GM23338 (cell line): ENCODE measurements around the gene MGRN1. TPM values are rescaled to one million over a fixed set of nuclear protein-coding genes. Genes with fewer than 3 reads are reported as not detected.

Experiments
- ATAC-seq: fragments of 200-7000 bp; cut with Tn5 transposase; 3 replicates; pipeline ENCODE4 v1.9.1; 2020
- DNase-seq: peaks from one replicate; pipeline ENCODE4 v3.0.0-alpha.2; 2015; ENCODE audit warnings: low spot score
- H2AFZ ChIP-seq: fragments of 200-600 bp; sonication (generic); 2 replicates; pipeline ENCODE4 v1.8.0; 2016; ENCODE audit warnings: antibody characterized with exemption, mild to moderate bottlenecking, moderate library complexity
- H3F3A ChIP-seq: fragments of 200-600 bp; sonication (generic); replicated peaks from 2 replicates; pipeline ENCODE4 v1.8.0; 2017; ENCODE audit warnings: antibody characterized with exemption, mixed run types, low read depth
- H3K27ac ChIP-seq: fragments of 200-600 bp; sonication (generic); 2 replicates; pipeline ENCODE4 v1.6.1; 2016; ENCODE audit warnings: low read depth
- H3K27me3 ChIP-seq: fragments of 200-600 bp; sonication (generic); 2 replicates; pipeline ENCODE4 v1.8.0; 2016; ENCODE audit warnings: mild to moderate bottlenecking, mixed run types, moderate library complexity; ENCODE audit not compliant: insufficient read depth
- H3K36me3 ChIP-seq: fragments of 200-600 bp; sonication (generic); 2 replicates; pipeline ENCODE4 v1.8.0; 2016; ENCODE audit warnings: mild to moderate bottlenecking; ENCODE audit not compliant: insufficient read depth
- H3K4me1 ChIP-seq: fragments of 200-600 bp; sonication (generic); 2 replicates; pipeline ENCODE4 v1.8.0; 2016; ENCODE audit warnings: mild to moderate bottlenecking, moderate library complexity; ENCODE audit not compliant: insufficient read depth
- H3K4me2 ChIP-seq: fragments of 200-600 bp; sonication (generic); 2 replicates; pipeline ENCODE4 v1.7.1; 2017; ENCODE audit warnings: mixed run types
- H3K4me3 ChIP-seq: fragments of 200-600 bp; sonication (generic); 2 replicates; pipeline ENCODE4 v1.6.1; 2016; ENCODE audit warnings: mixed run types
- H3K79me2 ChIP-seq: fragments of 200-600 bp; sonication (generic); replicated peaks from 2 replicates; pipeline ENCODE4 v1.8.0; 2017; ENCODE audit warnings: mild to moderate bottlenecking; ENCODE audit not compliant: insufficient read depth
- H3K9me2 ChIP-seq: fragments of 200-600 bp; sonication (generic); 2 replicates; pipeline ENCODE4 v1.8.0; 2017; ENCODE audit not compliant: insufficient read depth
- H4K20me1 ChIP-seq: fragments of 200-600 bp; sonication (generic); replicated peaks from 2 replicates; pipeline ENCODE4 v1.8.0; 2017; ENCODE audit warnings: mild to moderate bottlenecking; ENCODE audit not compliant: insufficient read depth
- H3K27ac Mint-ChIP-seq: 2 replicates; pipeline ENCODE4 v1.8.0; 2020; ENCODE audit warnings: inconsistent platforms, mild to moderate bottlenecking, moderate library complexity, mixed read lengths
- H3K27me3 Mint-ChIP-seq: 3 replicates; pipeline ENCODE4 v1.8.0; 2022; ENCODE audit warnings: low read depth, mild to moderate bottlenecking, moderate library complexity, mixed read lengths, inconsistent platforms; ENCODE audit not compliant: insufficient read depth, poor library complexity
- H3K36me3 Mint-ChIP-seq: 3 replicates; pipeline ENCODE4 v1.8.0; 2021; ENCODE audit warnings: low read depth, mild to moderate bottlenecking, inconsistent platforms, moderate library complexity, mixed read lengths
- H3K4me1 Mint-ChIP-seq: 3 replicates; pipeline ENCODE4 v1.8.0; 2020; ENCODE audit warnings: mild to moderate bottlenecking, inconsistent platforms, mixed read lengths
- H3K4me3 Mint-ChIP-seq: 3 replicates; pipeline ENCODE4 v1.8.0; 2021; ENCODE audit warnings: moderate library complexity, mild to moderate bottlenecking, inconsistent platforms, mixed read lengths
- H3K9me3 Mint-ChIP-seq: 3 replicates; pipeline ENCODE4 v1.8.0; 2020; ENCODE audit warnings: moderate library complexity, mild to moderate bottlenecking, inconsistent platforms, mixed read lengths
- CREB1 ChIP-seq: fragments of 250-450 bp; sonication (Bioruptor Pico); IDR thresholded peaks from 2 replicates; pipeline ENCODE4 v1.5.0; 2020; ENCODE audit warnings: low read depth, mild to moderate bottlenecking, moderate library complexity
- ETS1 ChIP-seq: IDR thresholded peaks from 2 replicates; pipeline ENCODE4 v1.6.1; 2016; ENCODE audit warnings: antibody characterized with exemption
- EZH2phosphoT487 ChIP-seq: fragments of 200-600 bp; sonication (generic); IDR thresholded peaks from one replicate; pipeline ENCODE4 v1.8.1; 2018; ENCODE audit warnings: antibody characterized with exemption; ENCODE audit not compliant: unreplicated experiment
- NANOG ChIP-seq: IDR thresholded peaks from 2 replicates; pipeline ENCODE4 v1.6.1; 2016; ENCODE audit warnings: antibody characterized with exemption, borderline replicate concordance
- POLR2AphosphoS5 ChIP-seq: IDR thresholded peaks from 2 replicates; pipeline ENCODE4 v1.6.1; 2016; ENCODE audit warnings: antibody characterized with exemption, low read depth
- ZNF114 ChIP-seq: fragments of 250-450 bp; sonication (Bioruptor Pico); IDR thresholded peaks from 2 replicates; pipeline ENCODE4 v1.5.0; 2020; ENCODE audit warnings: mild to moderate bottlenecking, moderate library complexity
- polyA plus RNA-seq: library from polyadenylated mRNA; unstranded; fragments of >200 nt; fragmentation: Nextera tagmentation; extraction: Ambion mirVana; gene quantifications from 2 replicates; pipeline ENCODE4 v1.2.1, GENCODE V29; 2016
- total RNA-seq: library from RNA; depleted of rRNA; stranded (reverse); fragments of >200 nt; shearing (Covaris generic); gene quantifications from 2 replicates; pipeline ENCODE4 v1.2.3, GENCODE V29; 2014
- TF ChIP-seq, protein P1 (sequence below): IDR thresholded peaks from one replicate; pipeline ENCODE4 v1.6.1; 2018; ENCODE audit warnings: antibody characterized with exemption; ENCODE audit not compliant: unreplicated experiment
- TF ChIP-seq, protein P2 (sequence below): fragments of 250-450 bp; sonication (Bioruptor Pico); IDR thresholded peaks from 2 replicates; pipeline ENCODE4 v1.5.0; 2020; ENCODE audit warnings: mild to moderate bottlenecking, moderate library complexity

The MGRN1 gene
- total and polyA plus RNA-seq, 2 experiments from 2014 or later: 13.1 to 71.8 TPM

GRCh38 chr16:4677994-4678393 lies 53.4 kb downstream of the MGRN1 start:
- Histone ChIP-seq H3K4me3 (no peak overlapping the region), H4K20me1 (no peaks in the 10 kb centered on the region; the same call in 1 of the 2 replicates), H3K27ac (no peak overlapping the region), H3K4me1 (no peaks in the 10 kb centered on the region), H3F3A (peaks cover 12% of the 10 kb centered on the region; the same call in 1 of the 2 replicates), H3K4me2 (no peak overlapping the region), H3K36me3 (no peaks in the 10 kb centered on the region), H3K79me2 (no peaks in the 10 kb centered on the region), H3K27me3 (no peaks in the 10 kb centered on the region), H3K9me2 (no peaks in the 10 kb centered on the region), H2AFZ (no peak overlapping the region)
- no peak overlapping the region for H3K27ac Mint-ChIP-seq
- H3K27me3 Mint-ChIP-seq: peaks cover 7% of the 10 kb centered on the region
- H3K9me3 Mint-ChIP-seq: no peaks in the 10 kb centered on the region
- no peak overlapping the region; the same call in 2 of the 3 replicates for H3K4me3 Mint-ChIP-seq
- DNase-seq (no peak), ATAC-seq (no peak)
- H3K36me3 Mint-ChIP-seq: peaks cover 9% of the 10 kb centered on the region
- TF ChIP-seq ETS1 (no peak), POLR2AphosphoS5 (no peak), EZH2phosphoT487 (no peak), NANOG (no peak), CREB1 (CRISPR knock-in tag) (no peak), ZNF114 (CRISPR knock-in tag) (no peak)
- TF ChIP-seq, protein P1, sequence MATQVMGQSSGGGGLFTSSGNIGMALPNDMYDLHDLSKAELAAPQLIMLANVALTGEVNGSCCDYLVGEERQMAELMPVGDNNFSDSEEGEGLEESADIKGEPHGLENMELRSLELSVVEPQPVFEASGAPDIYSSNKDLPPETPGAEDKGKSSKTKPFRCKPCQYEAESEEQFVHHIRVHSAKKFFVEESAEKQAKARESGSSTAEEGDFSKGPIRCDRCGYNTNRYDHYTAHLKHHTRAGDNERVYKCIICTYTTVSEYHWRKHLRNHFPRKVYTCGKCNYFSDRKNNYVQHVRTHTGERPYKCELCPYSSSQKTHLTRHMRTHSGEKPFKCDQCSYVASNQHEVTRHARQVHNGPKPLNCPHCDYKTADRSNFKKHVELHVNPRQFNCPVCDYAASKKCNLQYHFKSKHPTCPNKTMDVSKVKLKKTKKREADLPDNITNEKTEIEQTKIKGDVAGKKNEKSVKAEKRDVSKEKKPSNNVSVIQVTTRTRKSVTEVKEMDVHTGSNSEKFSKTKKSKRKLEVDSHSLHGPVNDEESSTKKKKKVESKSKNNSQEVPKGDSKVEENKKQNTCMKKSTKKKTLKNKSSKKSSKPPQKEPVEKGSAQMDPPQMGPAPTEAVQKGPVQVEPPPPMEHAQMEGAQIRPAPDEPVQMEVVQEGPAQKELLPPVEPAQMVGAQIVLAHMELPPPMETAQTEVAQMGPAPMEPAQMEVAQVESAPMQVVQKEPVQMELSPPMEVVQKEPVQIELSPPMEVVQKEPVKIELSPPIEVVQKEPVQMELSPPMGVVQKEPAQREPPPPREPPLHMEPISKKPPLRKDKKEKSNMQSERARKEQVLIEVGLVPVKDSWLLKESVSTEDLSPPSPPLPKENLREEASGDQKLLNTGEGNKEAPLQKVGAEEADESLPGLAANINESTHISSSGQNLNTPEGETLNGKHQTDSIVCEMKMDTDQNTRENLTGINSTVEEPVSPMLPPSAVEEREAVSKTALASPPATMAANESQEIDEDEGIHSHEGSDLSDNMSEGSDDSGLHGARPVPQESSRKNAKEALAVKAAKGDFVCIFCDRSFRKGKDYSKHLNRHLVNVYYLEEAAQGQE: no peak
- TF ChIP-seq, protein P2, sequence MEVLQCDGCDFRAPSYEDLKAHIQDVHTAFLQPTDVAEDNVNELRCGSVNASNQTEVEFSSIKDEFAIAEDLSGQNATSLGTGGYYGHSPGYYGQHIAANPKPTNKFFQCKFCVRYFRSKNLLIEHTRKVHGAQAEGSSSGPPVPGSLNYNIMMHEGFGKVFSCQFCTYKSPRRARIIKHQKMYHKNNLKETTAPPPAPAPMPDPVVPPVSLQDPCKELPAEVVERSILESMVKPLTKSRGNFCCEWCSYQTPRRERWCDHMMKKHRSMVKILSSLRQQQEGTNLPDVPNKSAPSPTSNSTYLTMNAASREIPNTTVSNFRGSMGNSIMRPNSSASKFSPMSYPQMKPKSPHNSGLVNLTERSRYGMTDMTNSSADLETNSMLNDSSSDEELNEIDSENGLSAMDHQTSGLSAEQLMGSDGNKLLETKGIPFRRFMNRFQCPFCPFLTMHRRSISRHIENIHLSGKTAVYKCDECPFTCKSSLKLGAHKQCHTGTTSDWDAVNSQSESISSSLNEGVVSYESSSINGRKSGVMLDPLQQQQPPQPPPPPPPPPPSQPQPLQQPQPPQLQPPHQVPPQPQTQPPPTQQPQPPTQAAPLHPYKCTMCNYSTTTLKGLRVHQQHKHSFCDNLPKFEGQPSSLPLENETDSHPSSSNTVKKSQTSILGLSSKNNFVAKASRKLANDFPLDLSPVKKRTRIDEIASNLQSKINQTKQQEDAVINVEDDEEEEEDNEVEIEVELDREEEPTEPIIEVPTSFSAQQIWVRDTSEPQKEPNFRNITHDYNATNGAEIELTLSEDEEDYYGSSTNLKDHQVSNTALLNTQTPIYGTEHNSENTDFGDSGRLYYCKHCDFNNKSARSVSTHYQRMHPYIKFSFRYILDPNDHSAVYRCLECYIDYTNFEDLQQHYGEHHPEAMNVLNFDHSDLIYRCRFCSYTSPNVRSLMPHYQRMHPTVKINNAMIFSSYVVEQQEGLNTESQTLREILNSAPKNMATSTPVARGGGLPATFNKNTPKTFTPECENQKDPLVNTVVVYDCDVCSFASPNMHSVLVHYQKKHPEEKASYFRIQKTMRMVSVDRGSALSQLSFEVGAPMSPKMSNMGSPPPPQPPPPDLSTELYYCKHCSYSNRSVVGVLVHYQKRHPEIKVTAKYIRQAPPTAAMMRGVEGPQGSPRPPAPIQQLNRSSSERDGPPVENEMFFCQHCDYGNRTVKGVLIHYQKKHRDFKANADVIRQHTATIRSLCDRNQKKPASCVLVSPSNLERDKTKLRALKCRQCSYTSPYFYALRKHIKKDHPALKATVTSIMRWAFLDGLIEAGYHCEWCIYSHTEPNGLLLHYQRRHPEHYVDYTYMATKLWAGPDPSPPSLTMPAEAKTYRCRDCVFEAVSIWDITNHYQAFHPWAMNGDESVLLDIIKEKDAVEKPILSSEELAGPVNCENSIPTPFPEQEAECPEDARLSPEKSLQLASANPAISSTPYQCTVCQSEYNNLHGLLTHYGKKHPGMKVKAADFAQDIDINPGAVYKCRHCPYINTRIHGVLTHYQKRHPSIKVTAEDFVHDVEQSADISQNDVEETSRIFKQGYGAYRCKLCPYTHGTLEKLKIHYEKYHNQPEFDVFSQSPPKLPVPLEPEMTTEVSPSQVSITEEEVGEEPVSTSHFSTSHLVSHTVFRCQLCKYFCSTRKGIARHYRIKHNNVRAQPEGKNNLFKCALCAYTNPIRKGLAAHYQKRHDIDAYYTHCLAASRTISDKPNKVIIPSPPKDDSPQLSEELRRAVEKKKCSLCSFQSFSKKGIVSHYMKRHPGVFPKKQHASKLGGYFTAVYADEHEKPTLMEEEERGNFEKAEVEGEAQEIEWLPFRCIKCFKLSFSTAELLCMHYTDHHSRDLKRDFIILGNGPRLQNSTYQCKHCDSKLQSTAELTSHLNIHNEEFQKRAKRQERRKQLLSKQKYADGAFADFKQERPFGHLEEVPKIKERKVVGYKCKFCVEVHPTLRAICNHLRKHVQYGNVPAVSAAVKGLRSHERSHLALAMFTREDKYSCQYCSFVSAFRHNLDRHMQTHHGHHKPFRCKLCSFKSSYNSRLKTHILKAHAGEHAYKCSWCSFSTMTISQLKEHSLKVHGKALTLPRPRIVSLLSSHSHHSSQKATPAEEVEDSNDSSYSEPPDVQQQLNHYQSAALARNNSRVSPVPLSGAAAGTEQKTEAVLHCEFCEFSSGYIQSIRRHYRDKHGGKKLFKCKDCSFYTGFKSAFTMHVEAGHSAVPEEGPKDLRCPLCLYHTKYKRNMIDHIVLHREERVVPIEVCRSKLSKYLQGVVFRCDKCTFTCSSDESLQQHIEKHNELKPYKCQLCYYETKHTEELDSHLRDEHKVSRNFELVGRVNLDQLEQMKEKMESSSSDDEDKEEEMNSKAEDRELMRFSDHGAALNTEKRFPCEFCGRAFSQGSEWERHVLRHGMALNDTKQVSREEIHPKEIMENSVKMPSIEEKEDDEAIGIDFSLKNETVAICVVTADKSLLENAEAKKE: no peak
- H3K4me1 Mint-ChIP-seq: peaks cover 12% of the 10 kb centered on the region
